Measurements from ENCODE around the gene ATP6AP1.

- TF ChIP-seq CTCF (IDR thresholded peaks at IDR 0.05; ENCODE audit: extremely low read depth in 1 of 2, insufficient read depth in 1 of 2, low read depth in 1 of 2, low read length in 2 of 2) (no peak), POLR2A (IDR thresholded peaks at IDR 0.05; ENCODE audit: low read depth, low read length) (no peak), EZH2 (IDR thresholded peaks at IDR 0.05; ENCODE audit: borderline replicate concordance, low read depth, low read length, severe bottlenecking) (no peak), FOS (IDR thresholded peaks at IDR 0.05; ENCODE audit: borderline replicate concordance, insufficient read depth, low read length) (no peak), POLR2AphosphoS5 (IDR thresholded peaks at IDR 0.05; ENCODE audit: insufficient read depth, low read depth, low read length) (no peak), GATA2 (IDR thresholded peaks at IDR 0.05; ENCODE audit: insufficient read depth, insufficient read length, low read depth, low read length) (no peak)
- TF ChIP-seq, protein P1, sequence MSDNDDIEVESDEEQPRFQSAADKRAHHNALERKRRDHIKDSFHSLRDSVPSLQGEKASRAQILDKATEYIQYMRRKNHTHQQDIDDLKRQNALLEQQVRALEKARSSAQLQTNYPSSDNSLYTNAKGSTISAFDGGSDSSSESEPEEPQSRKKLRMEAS (IDR thresholded peaks at IDR 0.05; ENCODE audit: insufficient read depth, insufficient read length) = no peak
Observed at GRCh38 chrX:154469114-154469513, 40.6 kb downstream of the ATP6AP1 start.
